PFSK-1 (cell line): Measurements from ENCODE around the gene PROC.

Source experiments
- FOXP2 ChIP-seq: optimal IDR thresholded peaks from 2 replicates; pipeline ENCODE3; 2011; ENCODE audit warnings: borderline replicate concordance, control low read depth, inconsistent platforms; ENCODE audit not compliant: insufficient read depth; ENCODE audit errors: extremely low read length, extremely low read depth
- POLR2AphosphoS5 ChIP-seq: IDR thresholded peaks from 2 replicates; pipeline ENCODE4 v1.6.1; 2012; ENCODE audit warnings: low read depth, mild to moderate bottlenecking, control low read depth, low read length, moderate library complexity
- REST ChIP-seq, 2 experiments: IDR thresholded peaks; 2 replicates each; pipeline versions ENCODE4 v1.6.1 to v1.8.0; 2011 to 2012; ENCODE audit warnings: low read depth in 2 of 2, low read length in 2 of 2, control low read depth in 1 of 2, inconsistent platforms in 1 of 2, mild to moderate bottlenecking in 1 of 2, moderate library complexity in 1 of 2; ENCODE audit not compliant: insufficient read depth in 1 of 2
- SIN3A ChIP-seq: IDR thresholded peaks from 2 replicates; pipeline ENCODE4 v1.6.1; 2012; ENCODE audit warnings: mild to moderate bottlenecking, low read length, moderate library complexity, borderline replicate concordance; ENCODE audit not compliant: insufficient read depth
- TAF1 ChIP-seq: IDR thresholded peaks from 2 replicates; pipeline ENCODE4 v1.6.1; 2012; ENCODE audit warnings: low read length, control low read depth, borderline replicate concordance; ENCODE audit not compliant: insufficient read depth

PROC gene

GRCh38 chr2:127400897-127401756 is 17.1 kb upstream of the PROC start:
- TF ChIP-seq POLR2AphosphoS5 (no peak), REST (IDR thresholded peaks at IDR 0.05; ENCODE audit: insufficient read depth in 1 of 2, low read depth in 2 of 2, low read length in 2 of 2) (no peak)

- TF ChIP-seq POLR2AphosphoS5, result no peak
- no peak for TF ChIP-seq REST (IDR thresholded peaks at IDR 0.05; ENCODE audit: insufficient read depth in 1 of 2, low read depth in 2 of 2, low read length in 2 of 2)
- TF ChIP-seq TAF1, result no peak
- TF ChIP-seq FOXP2, result no peak
- no peak for TF ChIP-seq SIN3A
Measured at GRCh38 chr2:127401757-127402695, 16.2 kb upstream of the PROC start.

- no peak for TF ChIP-seq FOXP2
- TF ChIP-seq TAF1, result no peak
- no peak for TF ChIP-seq REST (IDR thresholded peaks at IDR 0.05; ENCODE audit: insufficient read depth in 1 of 2, low read depth in 2 of 2, low read length in 2 of 2)
- no peak for TF ChIP-seq POLR2AphosphoS5
- no peak for TF ChIP-seq SIN3A
Measured at GRCh38 chr2:127403460-127403859, 14.8 kb upstream of the PROC start.

- TF ChIP-seq REST (IDR thresholded peaks at IDR 0.05; ENCODE audit: insufficient read depth in 1 of 2, low read depth in 2 of 2, low read length in 2 of 2) (no peak), SIN3A (no peak), POLR2AphosphoS5 (no peak), FOXP2 (no peak), TAF1 (no peak)
Measured at GRCh38 chr2:127404466-127405254, 13.6 kb upstream of the PROC start.
